HEK293T (cell line): Measurements from ENCODE around the gene AGBL4.
A peak's percentile ranks its signal among the peaks of the same experiment; 100 is the strongest.

ENCODE experiments used
- CTCF ChIA-PET: fragments of 350-600 bp; formaldehyde crosslinking; extraction: SDS; loops from one replicate; lab custom pipeline; 2021; ENCODE audit warnings: antibody characterized with exemption, inconsistent platforms; lab: Yijun Ruan, JAX
- POLR2A ChIA-PET: fragments of 350-600 bp; formaldehyde crosslinking; extraction: SDS; loops from one replicate; lab custom pipeline; 2020; ENCODE audit warnings: antibody characterized with exemption, inconsistent platforms; lab: Yijun Ruan, JAX
- DNase-seq: peaks from one replicate; pipeline ENCODE4 v3.0.0; 2012; ENCODE audit warnings: mixed read lengths; ENCODE audit errors: extremely low spot score
- ARNT ChIP-seq: fragments of 450-650 bp; IDR thresholded peaks from 2 replicates; pipeline ENCODE4 v1.6.1; 2017; ENCODE audit warnings: mild to moderate bottlenecking
- BHLHE40 ChIP-seq: fragments of 450-650 bp; IDR thresholded peaks from 2 replicates; pipeline ENCODE4 v1.6.1; 2016; ENCODE audit warnings: mild to moderate bottlenecking, moderate library complexity, borderline replicate concordance
- CTBP1 ChIP-seq: fragments of 450-650 bp; IDR thresholded peaks from 2 replicates; pipeline ENCODE4 v1.6.1; 2016; ENCODE audit warnings: borderline replicate concordance
- ELF4 ChIP-seq: fragments of 450-650 bp; IDR thresholded peaks from 2 replicates; pipeline ENCODE4 v1.6.1; 2017; ENCODE audit warnings: antibody characterized with exemption
- FOXA1 ChIP-seq: fragments of 450-650 bp; IDR thresholded peaks from 2 replicates; pipeline ENCODE4 v1.6.1; 2016; ENCODE audit warnings: mild to moderate bottlenecking
- FOXK2 ChIP-seq: fragments of 450-650 bp; IDR thresholded peaks from 2 replicates; pipeline ENCODE4 v1.6.1; 2016; ENCODE audit warnings: mild to moderate bottlenecking
- FOXM1 ChIP-seq: fragments of 450-650 bp; IDR thresholded peaks from 2 replicates; pipeline ENCODE4 v1.6.1; 2017; ENCODE audit warnings: mild to moderate bottlenecking, borderline replicate concordance
- HDGF ChIP-seq: fragments of 450-650 bp; IDR thresholded peaks from 2 replicates; pipeline ENCODE4 v1.6.1; 2017; ENCODE audit warnings: antibody characterized with exemption, borderline replicate concordance
- L3MBTL2 ChIP-seq: fragments of 450-650 bp; conservative IDR thresholded peaks from 2 replicates; pipeline ENCODE4 v1.6.1; 2016; ENCODE audit warnings: mild to moderate bottlenecking
- LEF1 ChIP-seq: fragments of 450-650 bp; IDR thresholded peaks from 2 replicates; pipeline ENCODE4 v1.6.1; 2017; ENCODE audit warnings: mild to moderate bottlenecking, borderline replicate concordance
- NFRKB ChIP-seq: fragments of 450-650 bp; IDR thresholded peaks from 2 replicates; pipeline ENCODE4 v1.6.1; 2016; ENCODE audit warnings: mild to moderate bottlenecking, moderate library complexity
- PKNOX1 ChIP-seq: fragments of 450-650 bp; IDR thresholded peaks from 2 replicates; pipeline ENCODE4 v1.6.1; 2016
- SP1 ChIP-seq: fragments of 450-650 bp; IDR thresholded peaks from 2 replicates; pipeline ENCODE4 v1.6.1; 2017
- SUZ12 ChIP-seq: fragments of 450-650 bp; IDR thresholded peaks from 2 replicates; pipeline ENCODE4 v1.6.1; 2016; ENCODE audit warnings: mild to moderate bottlenecking
- TARDBP ChIP-seq: fragments of 450-650 bp; IDR thresholded peaks from 2 replicates; pipeline ENCODE4 v1.6.1; 2016
- ZNF384 ChIP-seq: fragments of 450-650 bp; IDR thresholded peaks from 2 replicates; pipeline ENCODE4 v1.6.1; 2016

Gene AGBL4

GRCh38 chr1:48659801-48660200 lies 1364.0 kb downstream of the AGBL4 start:
- no peak for DNase-seq
- ChIA-PET POLR2A (no interaction called here), CTCF (no interaction called here)
- no peak for TF ChIP-seq HDGF
- no peak for TF ChIP-seq SUZ12
- no peak for TF ChIP-seq NFRKB
- TF ChIP-seq FOXM1 = no peak
- TF ChIP-seq SP1 = no peak
- no peak for TF ChIP-seq ELF4
- no peak for TF ChIP-seq LEF1
- TF ChIP-seq ZNF384 = no peak
- no peak for TF ChIP-seq BHLHE40
- TF ChIP-seq TARDBP = no peak
- TF ChIP-seq FOXA1 = no peak
- no peak for TF ChIP-seq ARNT
- TF ChIP-seq CTBP1 = no peak
- TF ChIP-seq FOXK2 = no peak

GRCh38 chr1:48657413-48657812 lies 1366.3 kb downstream of the AGBL4 start:
- TF ChIP-seq BHLHE40 (no peak), FOXM1 (no peak)
- ChIA-PET POLR2A (no interaction called here), CTCF (no interaction called here)
- DNase-seq = no peak

GRCh38 chr1:48654606-48655210 lies 1369.0 kb downstream of the AGBL4 start:
- DNase-seq = no peak
- ChIA-PET POLR2A (no interaction called here), CTCF (no interaction called here)
- TF ChIP-seq FOXM1 (no peak), TARDBP (no peak), ZNF384 (no peak), CTBP1 (no peak), SUZ12 (no peak), ARNT (no peak), SP1 (no peak), FOXK2 (no peak), L3MBTL2 (no peak), BHLHE40 (no peak), NFRKB (no peak), PKNOX1 (no peak), LEF1 (no peak), ELF4 (no peak)

- TF ChIP-seq FOXA1 (no peak), SP1 (no peak), FOXM1 (no peak)
- DNase-seq = no peak
- CTCF ChIA-PET = no interaction called here
- POLR2A ChIA-PET = no interaction called here
Observed at GRCh38 chr1:48652334-48652733, 1371.4 kb downstream of the AGBL4 start.

GRCh38 chr1:48649880-48650279 lies 1373.9 kb downstream of the AGBL4 start:
- TF ChIP-seq ZNF384 = no peak
- POLR2A ChIA-PET = no interaction called here
- DNase-seq = peak; percentile 11
- CTCF ChIA-PET = interaction anchor here (0.9 kb wide), 1 partner anchor 27 kb away, joined by 4 read pairs; no protein-coding TSS in a partner anchor

GRCh38 chr1:48645883-48646282 lies 1377.9 kb downstream of the AGBL4 start:
- no peak for TF ChIP-seq L3MBTL2
- TF ChIP-seq ELF4 = no peak
- no peak for TF ChIP-seq HDGF
- no peak for TF ChIP-seq PKNOX1
- TF ChIP-seq ZNF384 = no peak
- POLR2A ChIA-PET = no interaction called here
- CTCF ChIA-PET = no interaction called here
- DNase-seq = no peak

GRCh38 chr1:48644905-48645605 lies 1378.7 kb downstream of the AGBL4 start:
- DNase-seq = no peak
- no peak for TF ChIP-seq SUZ12
- no peak for TF ChIP-seq LEF1
- TF ChIP-seq SP1 = no peak
- no peak for TF ChIP-seq NFRKB
- TF ChIP-seq FOXA1 = no peak
- no peak for TF ChIP-seq FOXK2
- no peak for TF ChIP-seq TARDBP
- no peak for TF ChIP-seq FOXM1
- no peak for TF ChIP-seq ZNF384
- no peak for TF ChIP-seq HDGF
- CTCF ChIA-PET = no interaction called here
- POLR2A ChIA-PET = no interaction called here
